ENCODE data around the gene TMEM132E.

TMEM132E gene

DNA sequence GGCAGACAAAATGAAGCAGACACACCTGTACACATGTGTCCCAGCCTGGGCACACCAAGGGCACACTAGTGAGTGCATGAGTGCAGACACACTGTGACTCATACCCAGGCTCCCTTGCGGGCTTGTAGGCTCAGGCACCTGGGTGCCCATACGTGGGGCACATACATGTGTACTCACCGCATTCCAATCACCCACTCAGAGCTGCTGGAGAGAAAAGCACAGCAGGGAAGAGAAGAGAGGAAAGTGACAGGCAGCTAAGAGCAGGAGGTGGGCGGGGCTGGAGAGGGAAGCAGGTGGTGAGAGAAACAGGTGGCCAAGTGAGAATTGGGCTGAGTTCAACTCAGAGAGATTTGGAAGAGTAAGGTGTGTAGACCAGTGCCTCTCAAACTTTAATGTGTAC, 54.0 kb downstream of the TMEM132E start:
- Histone ChIP-seq H3K27ac (no peak overlapping the region), H3K4me3 (no peak overlapping the region), H3K27me3 (peaks cover 0 to 91% of the 10 kb centered on the region in 2 donors), H3K4me1 (peaks cover 0 to 9% (median 7%) of the 10 kb centered on the region in 4 donors), H3K36me3 (no peaks in the 10 kb centered on the region), H3K9me3 (no peaks in the 10 kb centered on the region)
- TF ChIP-seq, protein P1, sequence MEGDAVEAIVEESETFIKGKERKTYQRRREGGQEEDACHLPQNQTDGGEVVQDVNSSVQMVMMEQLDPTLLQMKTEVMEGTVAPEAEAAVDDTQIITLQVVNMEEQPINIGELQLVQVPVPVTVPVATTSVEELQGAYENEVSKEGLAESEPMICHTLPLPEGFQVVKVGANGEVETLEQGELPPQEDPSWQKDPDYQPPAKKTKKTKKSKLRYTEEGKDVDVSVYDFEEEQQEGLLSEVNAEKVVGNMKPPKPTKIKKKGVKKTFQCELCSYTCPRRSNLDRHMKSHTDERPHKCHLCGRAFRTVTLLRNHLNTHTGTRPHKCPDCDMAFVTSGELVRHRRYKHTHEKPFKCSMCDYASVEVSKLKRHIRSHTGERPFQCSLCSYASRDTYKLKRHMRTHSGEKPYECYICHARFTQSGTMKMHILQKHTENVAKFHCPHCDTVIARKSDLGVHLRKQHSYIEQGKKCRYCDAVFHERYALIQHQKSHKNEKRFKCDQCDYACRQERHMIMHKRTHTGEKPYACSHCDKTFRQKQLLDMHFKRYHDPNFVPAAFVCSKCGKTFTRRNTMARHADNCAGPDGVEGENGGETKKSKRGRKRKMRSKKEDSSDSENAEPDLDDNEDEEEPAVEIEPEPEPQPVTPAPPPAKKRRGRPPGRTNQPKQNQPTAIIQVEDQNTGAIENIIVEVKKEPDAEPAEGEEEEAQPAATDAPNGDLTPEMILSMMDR (IDR thresholded peaks at IDR 0.05) = no peak
- no peak for DNase-seq
- intact Hi-C loops (cut with DNase I; ENCODE audit: low total_unique reads) = no loop called here

DNA sequence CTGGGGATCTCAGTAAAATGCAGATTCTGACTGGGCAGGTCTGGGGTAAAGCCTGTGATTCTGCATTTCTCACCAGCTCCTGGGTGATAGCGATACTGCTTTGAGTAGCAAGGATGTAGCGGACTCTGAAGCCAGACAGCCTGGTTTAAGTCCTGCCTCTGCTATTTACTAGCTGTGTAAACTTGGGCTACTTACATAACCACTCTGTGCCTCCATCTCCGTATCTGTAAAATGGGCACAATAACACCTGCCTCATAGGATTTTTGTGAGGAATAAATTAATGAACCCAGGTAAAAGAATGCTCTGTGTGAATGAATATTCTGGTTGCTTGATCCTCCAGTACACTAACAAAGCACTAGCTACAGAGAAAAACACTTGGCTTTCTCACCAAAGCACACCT, 54.4 kb downstream of the TMEM132E start:
- H3K27me3 ChIP-seq = peaks cover 0 to 91% of the 10 kb centered on the region in 2 donors
- no peak for DNase-seq
- intact Hi-C loops (cut with DNase I; ENCODE audit: low total_unique reads) = no loop called here
- peaks cover 0 to 9% (median 7%) of the 10 kb centered on the region in 4 donors for H3K4me1 ChIP-seq
- TF ChIP-seq, protein P1 (IDR thresholded peaks at IDR 0.05) = no peak
- H3K4me3 ChIP-seq = no peak overlapping the region
- H3K9me3 ChIP-seq = no peaks in the 10 kb centered on the region
- no peaks in the 10 kb centered on the region for H3K36me3 ChIP-seq
- no peak overlapping the region for H3K27ac ChIP-seq

DNA sequence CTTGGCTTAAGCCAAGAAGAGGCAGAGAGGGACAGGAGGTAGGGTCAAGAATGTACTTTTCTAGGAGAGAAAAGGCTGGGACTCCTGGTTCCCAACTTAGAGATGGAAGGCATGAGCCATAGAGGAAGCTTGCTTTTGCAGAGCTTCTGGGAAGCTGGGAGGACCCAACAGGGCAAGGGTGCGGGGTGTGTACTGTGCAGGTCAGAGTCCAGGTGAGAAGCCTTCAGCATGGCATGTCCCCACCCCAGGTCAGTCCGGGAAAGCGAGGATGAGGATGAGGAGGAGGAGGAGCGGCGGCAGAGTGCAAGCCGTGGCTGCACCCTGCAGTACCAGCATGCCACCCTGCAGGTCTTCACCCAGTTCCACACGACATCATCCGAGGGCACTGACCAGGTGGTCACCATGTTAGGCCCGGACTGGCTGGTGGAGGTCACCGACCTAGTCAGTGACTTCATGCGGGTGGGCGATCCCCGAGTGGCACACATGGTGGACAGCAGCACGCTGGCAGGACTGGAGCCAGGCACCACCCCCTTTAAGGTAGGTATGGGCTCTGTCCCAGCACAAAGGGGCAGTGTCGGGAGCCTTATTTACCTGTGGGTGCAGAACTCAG, 55.3 kb downstream of the TMEM132E start:
- H3K27me3 ChIP-seq = peaks cover 0 to 91% of the 10 kb centered on the region in 2 donors
- intact Hi-C loops (cut with DNase I; ENCODE audit: low total_unique reads) = loop anchor here (5.0 kb wide), 2 partner anchors 87 to 212 kb away; no protein-coding TSS in a partner anchor

DNA sequence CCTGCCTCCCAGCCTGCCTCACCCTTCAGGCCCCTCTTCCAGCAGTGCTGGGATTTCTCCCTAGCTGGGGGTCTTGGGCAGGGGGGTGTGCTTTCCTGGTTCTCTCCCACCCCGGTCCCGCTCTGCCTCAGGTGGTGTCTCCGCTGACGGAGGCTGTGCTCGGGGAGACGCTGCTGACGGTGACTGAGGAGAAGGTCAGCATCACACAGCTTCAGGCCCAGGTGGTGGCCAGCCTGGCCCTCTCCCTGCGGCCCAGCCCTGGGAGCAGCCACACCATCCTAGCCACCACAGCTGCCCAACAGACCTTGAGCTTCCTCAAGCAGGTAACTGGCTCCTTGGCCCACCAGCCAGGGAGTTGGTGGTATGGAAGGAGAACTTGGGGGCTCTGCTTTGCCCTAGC, 56.5 kb downstream of the TMEM132E start:
- Histone ChIP-seq H3K4me1 (peaks cover 0 to 9% (median 7%) of the 10 kb centered on the region in 4 donors), H3K27ac (no peak overlapping the region), H3K4me3 (no peak overlapping the region), H3K36me3 (no peaks in the 10 kb centered on the region), H3K27me3 (peaks cover 0 to 83% of the 10 kb centered on the region in 2 donors), H3K9me3 (no peaks in the 10 kb centered on the region)
- TF ChIP-seq, protein P1 (IDR thresholded peaks at IDR 0.05) = no peak
- intact Hi-C loops (cut with DNase I; ENCODE audit: low total_unique reads) = loop anchor here (5.0 kb wide), 2 partner anchors 89 to 214 kb away; no protein-coding TSS in a partner anchor
- no peak for DNase-seq

More for the DNA sequence above, 55.3 kb downstream of the TMEM132E start:
- Histone ChIP-seq H3K4me3 (no peak overlapping the region), H3K36me3 (no peaks in the 10 kb centered on the region), H3K9me3 (no peaks in the 10 kb centered on the region), H3K4me1 (peaks cover 0 to 9% (median 7%) of the 10 kb centered on the region in 4 donors), H3K27ac (no peak overlapping the region)
- TF ChIP-seq, protein P1 (IDR thresholded peaks at IDR 0.05) = no peak
- no peak for DNase-seq

DNA sequence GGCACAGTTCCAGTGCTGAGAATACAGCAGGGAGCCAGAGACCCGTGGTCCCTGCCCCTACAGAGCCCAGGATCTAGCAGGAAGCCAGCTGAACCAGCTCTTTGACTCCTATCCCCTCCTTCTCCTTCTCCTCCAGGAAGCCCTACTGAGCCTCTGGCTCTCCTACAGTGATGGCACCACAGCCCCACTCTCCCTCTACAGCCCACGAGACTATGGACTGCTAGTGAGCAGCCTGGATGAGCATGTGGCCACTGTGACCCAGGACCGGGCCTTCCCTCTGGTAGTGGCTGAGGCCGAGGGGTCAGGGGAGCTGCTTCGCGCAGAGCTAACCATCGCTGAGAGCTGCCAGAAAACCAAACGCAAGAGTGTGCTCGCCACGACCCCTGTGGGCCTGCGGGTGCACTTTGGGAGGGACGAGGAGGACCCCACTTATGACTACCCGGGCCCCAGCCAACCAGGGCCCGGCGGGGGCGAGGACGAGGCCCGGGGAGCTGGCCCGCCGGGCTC, 57.7 kb downstream of the TMEM132E start:
- no peak for DNase-seq
- Histone ChIP-seq H3K9me3 (no peaks in the 10 kb centered on the region), H3K27me3 (peaks cover 0 to 84% of the 10 kb centered on the region in 2 donors), H3K4me3 (no peak overlapping the region), H3K36me3 (no peaks in the 10 kb centered on the region), H3K4me1 (peaks cover 0 to 9% (median 7%) of the 10 kb centered on the region in 4 donors), H3K27ac (no peak overlapping the region)
- TF ChIP-seq, protein P1 (IDR thresholded peaks at IDR 0.05) = no peak
- intact Hi-C loops (cut with DNase I; ENCODE audit: low total_unique reads) = loop anchor here (5.0 kb wide), 2 partner anchors 90 to 215 kb away; no protein-coding TSS in a partner anchor
